Measurements from ENCODE around the gene NME2.
"Not testable (repeated sequence)": the region's sequence is repeated elsewhere in the genome, so short reads cannot be mapped to it uniquely, and the experiment has no call there.

The NME2 gene

GRCh38 chr17:51153210-51154072 lies 12.8 kb upstream of the NME2 start, which contains the start of gene NME1:
Gene NME1 (plus strand): TSS chr17:51153559. CDS start chr17:51155655, 2,096 bp downstream.
- peak; percentile 93 for DNase-seq (ENCODE audit: low read depth)

GRCh38 chr17:51154176-51154575 lies 12.0 kb upstream of the NME2 start:
- DNase-seq (ENCODE audit: low read depth), result no peak

GRCh38 chr17:51155416-51155815 lies 10.8 kb upstream of the NME2 start:
- DNase-seq (ENCODE audit: low read depth), result no peak

- no peak for DNase-seq (ENCODE audit: low read depth)
Measured at GRCh38 chr17:51159604-51160003, 6.6 kb upstream of the NME2 start.

- DNase-seq (ENCODE audit: low read depth), result no peak
Measured at GRCh38 chr17:51161541-51161940, 4.7 kb upstream of the NME2 start.

GRCh38 chr17:51164911-51165679 lies 1.1 kb upstream of the NME2 start:
- no peak for DNase-seq (ENCODE audit: low read depth)

- DNase-seq (ENCODE audit: low read depth), result peak; percentile 3
Measured at GRCh38 chr17:51165680-51166197, 472 bp upstream of the NME2 start.

- DNase-seq (ENCODE audit: low read depth), result peak; percentile 44
Measured at GRCh38 chr17:51166987-51167931, 1.0 kb downstream of the NME2 start.

- DNase-seq (ENCODE audit: low read depth), result no peak
Measured at GRCh38 chr17:51169340-51169739, 3.1 kb downstream of the NME2 start.

- DNase-seq (ENCODE audit: low read depth), result no peak
Measured at GRCh38 chr17:51170736-51171135, 4.5 kb downstream of the NME2 start.

- DNase-seq (ENCODE audit: low read depth), result not testable (repeated sequence)
Measured at GRCh38 chr17:51172030-51172429, 5.8 kb downstream of the NME2 start.

GRCh38 chr17:51180486-51180885 lies 14.3 kb downstream of the NME2 start:
- no peak for DNase-seq (ENCODE audit: low read depth)

- no peak for DNase-seq (ENCODE audit: low read depth)
Measured at GRCh38 chr17:51184124-51184523, 17.9 kb downstream of the NME2 start.

GRCh38 chr17:51185763-51186332 lies 19.6 kb downstream of the NME2 start:
- DNase-seq (ENCODE audit: low read depth), result no peak

- no peak for DNase-seq (ENCODE audit: low read depth)
Measured at GRCh38 chr17:51188271-51188833, 22.1 kb downstream of the NME2 start.

GRCh38 chr17:51189162-51189561 lies 23.0 kb downstream of the NME2 start:
- no peak for DNase-seq (ENCODE audit: low read depth)

GRCh38 chr17:51189628-51190027 lies 23.4 kb downstream of the NME2 start:
- no peak for DNase-seq (ENCODE audit: low read depth)

- DNase-seq (ENCODE audit: low read depth), result no peak
Measured at GRCh38 chr17:51191895-51192294, 25.7 kb downstream of the NME2 start.

GRCh38 chr17:51197754-51198153 lies 31.5 kb downstream of the NME2 start:
- DNase-seq (ENCODE audit: low read depth), result no peak

GRCh38 chr17:51200295-51200694 lies 34.1 kb downstream of the NME2 start:
- no peak for DNase-seq (ENCODE audit: low read depth)

- DNase-seq (ENCODE audit: low read depth), result no peak
Measured at GRCh38 chr17:51200846-51201245, 34.6 kb downstream of the NME2 start.

Data from T follicular helper cell (primary cell).